GM18502 (cell line): Measurements from ENCODE around the gene C10orf90.

Experiments
- ATAC-seq: cut with Tn5 transposase; IDR thresholded peaks from one replicate; pipeline ENCODE4 v1.9.1; 2021; ENCODE audit warnings: mild to moderate bottlenecking; ENCODE audit not compliant: unreplicated experiment, poor library complexity

The C10orf90 gene

DNA sequence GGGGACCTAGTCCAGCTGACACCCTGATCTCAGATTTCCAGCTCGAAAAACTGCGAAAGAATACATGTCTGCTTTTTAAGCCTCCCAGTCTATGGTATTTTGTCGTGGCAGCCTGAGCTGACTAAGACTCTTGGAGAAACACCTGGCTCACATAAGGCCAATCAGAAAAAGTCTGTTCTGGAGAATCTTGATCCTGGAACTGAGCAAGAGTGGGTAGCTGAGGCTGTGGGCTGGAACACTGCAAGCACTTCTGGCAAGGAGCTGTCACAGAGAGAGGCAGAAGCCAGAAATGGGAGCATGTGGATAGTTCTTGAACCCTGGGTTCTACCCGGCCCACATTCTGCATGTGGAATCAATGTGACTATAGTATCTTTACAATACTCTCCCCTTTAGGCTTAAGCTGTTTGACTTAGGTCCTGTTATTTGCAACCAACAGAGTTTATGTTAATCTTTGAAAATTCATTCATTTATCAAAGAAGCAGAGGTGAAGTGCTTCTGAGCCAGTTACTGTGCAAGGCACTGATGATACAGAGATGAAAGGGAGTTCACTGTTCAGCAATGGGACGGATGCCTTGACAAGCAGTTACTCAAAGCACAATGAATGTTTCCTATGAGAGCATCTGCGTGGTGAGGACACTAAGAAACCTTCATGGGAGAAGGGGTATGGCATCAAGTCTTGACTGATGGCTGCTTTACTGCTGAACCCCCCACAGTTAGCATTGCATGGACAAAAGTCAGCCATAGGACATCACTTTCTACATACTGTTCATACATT is 4.4 kb upstream of the C10orf90 start:
- no peak for ATAC-seq

- no peak for ATAC-seq
Observed at GRCh38 chr10:126673565-126673964, 3.1 kb upstream of the C10orf90 start.

- no peak for ATAC-seq
Observed at GRCh38 chr10:126671402-126671975, 996 bp upstream of the C10orf90 start.

GRCh38 chr10:126670895-126671261 is 385 bp upstream of the C10orf90 start:
- ATAC-seq, result no peak

- ATAC-seq, result no peak
Observed at GRCh38 chr10:126669168-126669567, 1.3 kb downstream of the C10orf90 start.

DNA sequence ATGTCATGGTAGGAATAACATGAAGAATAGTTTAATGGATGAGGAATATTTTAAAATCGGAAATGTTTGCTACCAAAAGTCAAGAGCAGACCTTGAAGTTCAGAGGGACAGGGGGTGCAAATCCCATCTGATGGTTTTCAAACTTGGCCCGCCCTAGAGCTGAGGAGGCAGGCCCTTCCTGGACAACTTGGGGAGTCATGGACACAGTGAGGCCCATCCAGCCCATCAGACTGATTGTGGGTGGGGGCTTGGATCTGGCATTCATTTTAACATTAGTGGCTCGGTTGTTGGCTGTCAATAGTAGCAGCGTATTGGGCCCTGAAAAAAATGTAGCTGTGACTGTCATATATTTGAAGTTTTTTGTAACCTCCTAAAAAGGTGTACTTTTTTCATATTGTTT is 2.0 kb downstream of the C10orf90 start:
- no peak for ATAC-seq

- ATAC-seq, result no peak
Observed at GRCh38 chr10:126667568-126667967, 2.9 kb downstream of the C10orf90 start.

- no peak for ATAC-seq
Observed at GRCh38 chr10:126665207-126665606, 5.3 kb downstream of the C10orf90 start.

- ATAC-seq, result no peak
Observed at GRCh38 chr10:126663880-126664279, 6.6 kb downstream of the C10orf90 start.

GRCh38 chr10:126663328-126663727 is 7.2 kb downstream of the C10orf90 start:
- ATAC-seq, result no peak

DNA sequence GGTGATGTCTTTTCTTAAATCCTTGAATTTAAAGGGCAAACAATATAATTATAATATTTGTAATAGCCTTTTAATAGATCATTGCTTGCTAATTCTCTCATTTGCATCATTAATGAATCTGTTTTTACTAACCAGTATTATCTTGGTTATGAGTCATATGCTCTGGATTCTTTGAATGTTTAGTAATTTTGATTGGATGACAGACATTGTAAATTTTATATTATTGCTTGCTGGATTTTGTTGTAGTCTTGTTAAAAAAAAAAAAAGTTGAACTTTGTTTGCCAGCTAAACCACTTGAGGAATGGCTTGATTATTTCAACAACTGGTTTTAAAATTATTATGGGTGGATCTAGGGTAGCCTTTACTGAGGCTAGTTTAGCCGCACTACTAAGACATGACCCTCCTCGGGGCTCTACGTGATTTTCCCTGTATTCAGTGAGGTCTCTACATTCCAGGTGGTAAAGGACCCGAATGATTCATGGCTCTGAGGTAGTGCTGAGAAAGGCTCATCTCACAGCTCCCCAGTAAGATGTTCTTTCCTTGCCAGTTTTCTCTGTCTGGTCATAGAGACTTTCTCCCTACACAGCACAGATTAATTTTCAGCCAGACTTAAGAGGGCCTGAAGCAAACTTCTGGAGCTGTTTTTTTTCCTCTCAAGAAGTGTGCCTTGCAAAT is 8.5 kb downstream of the C10orf90 start:
- ATAC-seq, result no peak

GRCh38 chr10:126661356-126661755 is 9.1 kb downstream of the C10orf90 start:
- no peak for ATAC-seq

DNA sequence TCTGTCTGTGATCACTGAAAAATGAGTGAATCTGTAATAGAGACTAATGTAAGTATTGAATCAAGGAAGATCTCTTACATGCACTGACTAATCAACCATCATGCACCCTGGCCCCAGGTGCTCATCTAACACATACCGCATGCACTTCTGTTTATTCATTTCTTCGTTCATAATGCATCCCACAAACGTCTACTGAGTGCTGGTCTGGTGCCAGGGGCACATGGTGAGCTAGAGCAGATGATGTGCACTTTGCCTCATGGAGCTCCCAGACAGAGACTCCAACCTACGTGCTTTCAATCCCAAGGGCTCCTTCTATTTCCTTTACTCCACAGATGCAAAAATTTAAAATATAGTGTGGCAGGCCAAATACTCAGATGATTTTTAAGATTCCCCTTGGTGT is 10.7 kb downstream of the C10orf90 start:
- no peak for ATAC-seq

GRCh38 chr10:126658928-126659327 is 11.6 kb downstream of the C10orf90 start:
- ATAC-seq, result no peak

DNA sequence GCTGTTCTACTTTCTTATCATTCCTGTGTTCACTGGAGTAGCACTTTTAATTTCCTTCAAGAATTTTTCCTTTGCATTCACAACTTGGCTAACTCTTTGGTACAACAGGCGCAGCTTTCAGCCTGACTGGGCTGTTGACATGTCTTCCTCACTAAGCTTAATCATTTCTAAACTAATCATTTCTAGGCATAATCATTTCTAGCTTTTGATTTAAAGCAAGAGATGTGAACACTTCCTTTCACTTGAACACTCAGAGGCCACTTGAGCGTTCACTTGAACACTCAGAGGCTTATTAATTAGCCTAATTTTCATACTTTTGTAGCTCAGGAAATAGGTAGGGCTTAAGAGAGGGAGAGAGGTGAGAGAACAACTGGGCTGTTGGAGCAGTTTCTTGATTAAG is 15.9 kb downstream of the C10orf90 start:
- ATAC-seq, result no peak

- ATAC-seq, result no peak
Observed at GRCh38 chr10:126651467-126651866, 19.0 kb downstream of the C10orf90 start.

DNA sequence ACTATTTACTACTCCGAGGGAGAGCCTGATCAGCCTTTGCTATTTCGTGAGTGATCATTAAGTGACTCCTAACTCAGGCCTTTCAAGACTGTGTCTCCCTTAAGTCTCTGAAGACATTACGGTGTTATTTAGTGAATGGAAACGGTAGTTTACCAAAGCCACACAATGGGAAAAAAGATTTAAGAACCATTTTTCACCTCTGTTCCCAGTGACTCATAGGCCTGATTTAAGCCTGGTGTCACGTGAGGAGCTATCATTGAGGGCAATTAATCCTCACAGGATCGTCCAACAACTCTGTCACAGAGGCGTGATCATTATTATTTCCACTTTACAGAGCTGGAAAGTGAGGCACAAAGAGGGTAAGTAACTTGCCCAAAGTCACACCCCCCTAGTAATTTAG is 20.3 kb downstream of the C10orf90 start:
- no peak for ATAC-seq

- ATAC-seq, result no peak
Observed at GRCh38 chr10:126647116-126647515, 23.4 kb downstream of the C10orf90 start.

DNA sequence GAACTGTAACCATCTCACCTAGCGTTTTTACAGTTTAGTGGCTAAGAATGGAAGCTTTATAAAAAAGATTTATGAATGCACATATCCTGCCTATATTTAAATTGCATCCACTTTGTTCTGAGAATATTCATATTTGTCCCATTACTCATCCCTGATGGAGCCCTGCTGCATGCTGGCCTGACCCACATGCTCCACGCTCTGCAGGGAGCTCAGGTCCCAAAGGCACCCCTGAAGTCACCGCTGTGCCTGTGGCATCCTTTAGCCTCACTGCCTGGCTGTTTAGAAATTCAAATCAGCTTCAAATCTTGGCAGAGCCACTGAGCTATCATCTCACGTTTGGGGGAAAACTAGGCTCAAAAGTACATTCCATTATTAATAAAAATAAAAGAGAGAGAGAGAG is 24.4 kb downstream of the C10orf90 start:
- no peak for ATAC-seq

- no peak for ATAC-seq
Observed at GRCh38 chr10:126640401-126640800, 30.1 kb downstream of the C10orf90 start.

- ATAC-seq, result no peak
Observed at GRCh38 chr10:126639084-126639483, 31.4 kb downstream of the C10orf90 start.

- ATAC-seq, result no peak
Observed at GRCh38 chr10:126638542-126638941, 32.0 kb downstream of the C10orf90 start.
